HG03460 (cell line): ENCODE data around the gene LRRC75A.
"Not testable (repeated sequence)": the region's sequence is repeated elsewhere in the genome, so short reads cannot be mapped to it uniquely, and the experiment has no call there.

Experiments used
- ATAC-seq: cut with Tn5 transposase; IDR thresholded peaks from one replicate; pipeline ENCODE4 v1.9.1; 2021; ENCODE audit not compliant: unreplicated experiment

Gene LRRC75A

DNA sequence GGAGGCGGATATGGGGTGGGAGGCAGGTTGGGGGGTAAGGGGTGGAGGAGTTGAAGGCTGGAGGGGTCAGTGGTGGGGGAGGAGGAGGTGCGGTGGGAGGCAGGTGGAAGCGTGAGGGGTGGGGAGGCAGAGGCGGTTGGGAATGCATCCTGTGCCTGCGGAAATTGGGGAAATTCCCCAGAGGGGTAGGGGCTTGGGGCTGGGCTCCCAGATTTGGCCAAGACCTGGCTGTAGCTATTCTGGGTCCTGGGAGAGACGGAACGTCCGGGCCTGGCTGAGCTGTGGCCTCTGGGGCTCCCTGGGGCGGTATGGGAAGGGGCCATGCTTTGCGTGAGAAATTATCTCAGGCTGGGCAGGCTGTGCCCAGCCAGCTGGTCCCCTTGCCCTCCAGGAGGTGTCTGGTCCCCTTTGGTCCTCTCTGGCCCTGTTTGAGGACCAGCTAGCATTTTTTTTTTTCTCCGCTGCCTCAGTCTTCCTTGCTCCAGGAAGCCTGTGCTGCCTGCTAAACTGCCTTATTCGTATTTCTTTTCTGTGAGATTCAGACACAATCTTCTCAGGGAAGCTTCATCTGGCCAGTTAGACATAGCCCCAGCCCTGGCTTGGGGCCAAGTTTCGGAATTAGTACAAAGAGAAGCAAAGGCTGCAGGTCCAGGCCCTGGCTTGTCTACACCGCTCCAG, 83.9 kb downstream of the LRRC75A start:
- peak; percentile 86 for ATAC-seq

- ATAC-seq: no peak
Observed at GRCh38 chr17:16406742-16407674, 85.0 kb downstream of the LRRC75A start.

GRCh38 chr17:16403847-16404246, 88.1 kb downstream of the LRRC75A start:
- not testable (repeated sequence) for ATAC-seq

- peak; percentile 88 for ATAC-seq
Observed at GRCh38 chr17:16398270-16399267, 93.4 kb downstream of the LRRC75A start.

DNA sequence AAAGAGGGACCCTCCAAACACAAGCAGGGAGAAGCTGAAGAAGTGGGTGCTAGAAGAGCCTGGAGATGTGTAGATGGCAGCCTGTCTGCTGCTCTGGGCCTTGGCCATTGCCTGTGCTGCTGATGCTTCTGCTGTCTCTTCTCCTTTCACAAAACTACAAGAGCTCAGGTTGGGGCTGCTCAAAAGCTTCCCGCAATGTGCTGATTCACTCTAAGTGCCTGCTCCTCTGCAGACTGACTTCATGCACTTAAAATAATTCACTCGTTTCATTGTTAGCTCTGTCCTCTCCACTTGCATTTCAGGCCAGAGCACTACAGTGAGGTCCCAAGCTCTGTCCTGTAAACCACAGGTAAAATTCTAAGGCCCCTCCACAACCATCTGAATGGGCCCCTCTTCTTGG, 95.3 kb downstream of the LRRC75A start:
- ATAC-seq: not testable (repeated sequence)

GRCh38 chr17:16395887-16396286, 96.1 kb downstream of the LRRC75A start:
- not testable (repeated sequence) for ATAC-seq

GRCh38 chr17:16392491-16392890, 99.5 kb downstream of the LRRC75A start:
- not testable (repeated sequence) for ATAC-seq
